Measurements from ENCODE around the gene C16orf74. TPM values are rescaled to one million over a fixed set of nuclear protein-coding genes. Genes with fewer than 3 reads are reported as not detected.

C16orf74 gene
- total and polyA plus RNA-seq, 9 donors, result 0.38 to 1.5 (median 0.63) TPM; not detected in 2

- TF ChIP-seq CTCF (IDR thresholded peaks at IDR 0.05), result no peak
- WGBS, 3 donors, result 0% methylated on average over 48 to 51 of the region's 51 CpGs
- Histone ChIP-seq H3K27me3 (no peaks in the 10 kb centered on the region), H3K4me3 (peak overlapping the region; percentile 87), H3K27ac (peak overlapping the region in 1 of 2 donors; percentile 39), H3K9me3 (no peaks in the 10 kb centered on the region), H3K36me3 (no peaks in the 10 kb centered on the region), H3K4me1 (ENCODE audit: insufficient read depth) (peaks cover 11% of the 10 kb centered on the region)
- peak in 1 of 5 donors; percentile 43 for DNase-seq
- intact Hi-C loops (cut with DNase I), result no loop called here
Observed at GRCh38 chr16:85798901-85799496, 48.1 kb upstream of the C16orf74 start.

- intact Hi-C loops (cut with DNase I), result no loop called here
- Histone ChIP-seq H3K27ac (no peak overlapping the region), H3K9me3 (no peaks in the 10 kb centered on the region), H3K27me3 (no peaks in the 10 kb centered on the region), H3K4me3 (peak overlapping the region; percentile 87), H3K4me1 (ENCODE audit: insufficient read depth) (peaks cover 11% of the 10 kb centered on the region), H3K36me3 (no peaks in the 10 kb centered on the region)
- TF ChIP-seq CTCF (IDR thresholded peaks at IDR 0.05), result no peak
- no peak for TF ChIP-seq EP300 (IDR thresholded peaks at IDR 0.05)
- no peak for DNase-seq
- 11 to 23% (median 12%) methylated on average over 17 of the region's 17 CpGs for WGBS, 3 donors
Observed at GRCh38 chr16:85798283-85798776, 47.4 kb upstream of the C16orf74 start.

- WGBS, 3 donors, result 85 to 90% (median 89%) methylated on average over 7 of the region's 7 CpGs
- H3K36me3 ChIP-seq, result no peaks in the 10 kb centered on the region
- H3K27ac ChIP-seq, result no peak overlapping the region
- no peak overlapping the region for H3K4me3 ChIP-seq
- intact Hi-C loops (cut with DNase I), result no loop called here
- no peaks in the 10 kb centered on the region for H3K9me3 ChIP-seq
- no peaks in the 10 kb centered on the region for H3K27me3 ChIP-seq
- TF ChIP-seq EP300 (IDR thresholded peaks at IDR 0.05) (no peak), POLR2A (IDR thresholded peaks at IDR 0.05) (no peak), CTCF (IDR thresholded peaks at IDR 0.05) (no peak)
- peaks cover 11% of the 10 kb centered on the region for H3K4me1 ChIP-seq (ENCODE audit: insufficient read depth)
- DNase-seq, result no peak
Observed at GRCh38 chr16:85796599-85796998, 45.7 kb upstream of the C16orf74 start.

- Histone ChIP-seq H3K4me1 (ENCODE audit: insufficient read depth) (peaks cover 11% of the 10 kb centered on the region), H3K27ac (no peak overlapping the region), H3K9me3 (no peaks in the 10 kb centered on the region), H3K36me3 (no peaks in the 10 kb centered on the region), H3K27me3 (no peaks in the 10 kb centered on the region), H3K4me3 (no peak overlapping the region)
- no peak for DNase-seq
- TF ChIP-seq EP300 (IDR thresholded peaks at IDR 0.05) (no peak), CTCF (IDR thresholded peaks at IDR 0.05) (no peak), POLR2A (IDR thresholded peaks at IDR 0.05) (no peak)
- WGBS, 3 donors, result 85 to 91% (median 90%) methylated on average over 6 of the region's 6 CpGs
- intact Hi-C loops (cut with DNase I), result no loop called here
Observed at GRCh38 chr16:85796152-85796551, 45.3 kb upstream of the C16orf74 start.

Measured in ovary (tissue), 9 donors.